ENCODE measurements around the gene CDH24. TPM values are rescaled to one million over a fixed set of nuclear protein-coding genes. Genes with fewer than 3 reads are reported as not detected.

Gene CDH24
- total and polyA plus RNA-seq, 2 donors (not counting 1 experiment from before 2014, with no cell fraction given): 0.96 to 1.0 TPM

- intact Hi-C loops (cut with micrococcal nuclease): loop anchor here (10.0 kb wide), 2 partner anchors 669 to 749 kb away; no protein-coding TSS in a partner anchor
- no peak overlapping the region for H3K4me3 Mint-ChIP-seq
Measured at GRCh38 chr14:23054000-23054811, 3.1 kb downstream of the CDH24 start.

More at GRCh38 chr14:23054000-23054811, 3.1 kb downstream of the CDH24 start:
- 85% methylated on average over 14 of the region's 17 CpGs for WGBS (ENCODE audit: insufficient coverage)
- DNase-seq (no peak), ATAC-seq (ENCODE audit: low read depth) (no peak)
- Histone ChIP-seq H3K9me3 (ENCODE audit: control extremely low read depth in 1 of 3, control insufficient read depth in 2 of 3, insufficient read depth in 1 of 3, low read length in 2 of 3) (no peaks in the 10 kb centered on the region), H3K4me1 (ENCODE audit: control insufficient read depth in 2 of 2, insufficient read depth in 2 of 2, low read length in 2 of 2) (peaks cover 10 to 21% of the 10 kb centered on the region in 2 donors), H3K27me3 (replicated peaks in 1 of 4; ENCODE audit: control extremely low read depth in 1 of 4, control insufficient read depth in 3 of 4, insufficient read depth in 4 of 4, low read length in 3 of 4) (peaks cover 0 to 6% (median 0%) of the 10 kb centered on the region in 4 experiments), H3K79me2 (ENCODE audit: control insufficient read depth, insufficient read depth, low read length) (no peaks in the 10 kb centered on the region), H3K27ac (ENCODE audit: low read length in 2 of 2) (no peak overlapping the region), H4K20me1 (ENCODE audit: control insufficient read depth, insufficient read depth, low read length, poor library complexity, severe bottlenecking) (peaks cover 5% of the 10 kb centered on the region), H3K4me3 (ENCODE audit: control extremely low read depth in 1 of 5, extremely low read depth in 1 of 5, insufficient read depth in 1 of 5, low read depth in 2 of 5, low read length in 4 of 5) (no peak overlapping the region), H3K9ac (ENCODE audit: low read length) (no peak overlapping the region), H3K4me2 (replicated peaks; ENCODE audit: low read depth, low read length, poor library complexity, severe bottlenecking) (no peak overlapping the region), H3K36me3 (replicated peaks in 1 of 2; ENCODE audit: control extremely low read depth in 1 of 2, control insufficient read depth in 1 of 2, extremely low read depth in 1 of 2, insufficient read depth in 2 of 2, low read length in 1 of 2) (peaks cover 0 to 12% of the 10 kb centered on the region in 2 experiments), H2AFZ (ENCODE audit: insufficient read depth, low read depth, low read length, poor library complexity, severe bottlenecking) (no peak overlapping the region)
- CTCF ChIA-PET: interaction anchor here (0.8 to 19.1 kb wide), 5 partner anchors 21 to 464 kb away, joined by 3 to 1134 read pairs (median 4); partner anchors contain the start of gene AJUBA
- Mint-ChIP-seq H3K4me1 (peaks cover 18% of the 10 kb centered on the region), H3K27me3 (no peaks in the 10 kb centered on the region), H3K27ac (no peak overlapping the region), H3K9me3 (ENCODE audit: insufficient read depth) (no peaks in the 10 kb centered on the region)
- TF ChIP-seq CTCF (IDR thresholded peaks at IDR 0.05) (no peak), EZH2 (IDR thresholded peaks at IDR 0.05; ENCODE audit: borderline replicate concordance, insufficient read depth, low read depth, low read length, poor library complexity, severe bottlenecking) (no peak)
- POLR2A ChIA-PET: interaction anchor here (0.7 to 0.8 kb wide), 2 partner anchors 30 to 68 kb away, joined by 3 to 6 read pairs; no protein-coding TSS in a partner anchor

All from B cell (primary cell).